Large intestine (tissue), 3 donors: Measurements from ENCODE around the gene GRIK3. TPM values are rescaled to one million over a fixed set of nuclear protein-coding genes. Genes with fewer than 3 reads are reported as not detected.
A peak's percentile ranks its signal among the peaks of the same experiment; 100 is the strongest.

ENCODE experiments used
- DNase-seq, 2 donors: peaks; one replicate each; pipeline versions ENCODE4 v3.0.0 to v3.0.0-alpha.2; 2013
- H3K27ac ChIP-seq: one replicate; pipeline ENCODE4 v1.5.1; 2013; ENCODE audit warnings: low read length
- H3K27me3 ChIP-seq: 2 replicates; pipeline ENCODE4 v1.6.1; 2013; ENCODE audit warnings: low read length; ENCODE audit not compliant: control insufficient read depth, insufficient read depth
- H3K36me3 ChIP-seq: 2 replicates; pipeline ENCODE4 v1.6.1; 2013; ENCODE audit warnings: low read length; ENCODE audit not compliant: control insufficient read depth, insufficient read depth
- H3K4me1 ChIP-seq: one replicate; pipeline ENCODE4 v1.6.1; 2013; ENCODE audit warnings: low read length; ENCODE audit not compliant: control insufficient read depth, insufficient read depth
- H3K4me3 ChIP-seq: one replicate; pipeline ENCODE4 v1.5.1; 2013; ENCODE audit warnings: low read length
- H3K9me3 ChIP-seq: one replicate; pipeline ENCODE4 v1.6.1; 2013; ENCODE audit warnings: mild to moderate bottlenecking, low read depth, low read length, moderate library complexity; ENCODE audit not compliant: control insufficient read depth
- WGBS: methylation state at CpG from one replicate; pipeline ENCODE4 v1.1.5; 2013; ENCODE audit warnings: low lambda C conversion rate; ENCODE audit not compliant: insufficient coverage; 5-methylcytosine and 5-hydroxymethylcytosine counted together
- polyA plus RNA-seq: library from polyadenylated mRNA; unstranded; fragments of 120-200 nt; gene quantifications from one replicate; pipeline ENCODE4 v1.2.1, GENCODE V29; 2013

The GRIK3 gene
- polyA plus RNA-seq, 1 donor = 4.5 TPM

GRCh38 chr1:36950604-36951291, 83.6 kb downstream of the GRIK3 start:
- no peaks in the 10 kb centered on the region for H3K9me3 ChIP-seq

GRCh38 chr1:36948606-36949005, 85.7 kb downstream of the GRIK3 start:
- Histone ChIP-seq H3K9me3 (no peaks in the 10 kb centered on the region), H3K4me1 (no peaks in the 10 kb centered on the region), H3K27ac (no peak overlapping the region), H3K27me3 (no peaks in the 10 kb centered on the region), H3K36me3 (no peaks in the 10 kb centered on the region), H3K4me3 (no peak overlapping the region)
- no peak for DNase-seq
- no CpG with 5 or more reads among the region's 6 CpGs for WGBS

More at GRCh38 chr1:36950604-36951291, 83.6 kb downstream of the GRIK3 start:
- no peak for DNase-seq
- H3K36me3 ChIP-seq = no peaks in the 10 kb centered on the region
- no CpG with 5 or more reads among the region's 8 CpGs for WGBS
- H3K4me1 ChIP-seq = no peaks in the 10 kb centered on the region
- H3K4me3 ChIP-seq = no peak overlapping the region
- no peak overlapping the region for H3K27ac ChIP-seq
- H3K27me3 ChIP-seq = no peaks in the 10 kb centered on the region

GRCh38 chr1:36948147-36948546, 86.2 kb downstream of the GRIK3 start:
- no peak overlapping the region for H3K27ac ChIP-seq
- no peaks in the 10 kb centered on the region for H3K27me3 ChIP-seq
- H3K36me3 ChIP-seq = no peaks in the 10 kb centered on the region
- DNase-seq = no peak
- H3K4me1 ChIP-seq = no peaks in the 10 kb centered on the region
- WGBS = no CpG with 5 or more reads among the region's 2 CpGs
- H3K9me3 ChIP-seq = no peaks in the 10 kb centered on the region
- no peak overlapping the region for H3K4me3 ChIP-seq

- H3K4me1 ChIP-seq = no peaks in the 10 kb centered on the region
- H3K27me3 ChIP-seq = peaks cover under 1% of the 10 kb centered on the region
- no peak overlapping the region for H3K4me3 ChIP-seq
- no peaks in the 10 kb centered on the region for H3K36me3 ChIP-seq
- DNase-seq = no peak
- H3K9me3 ChIP-seq = no peaks in the 10 kb centered on the region
- WGBS = 0% methylated on average over 1 of the region's 2 CpGs
- H3K27ac ChIP-seq = no peak overlapping the region
These were observed 86.9 kb downstream of the GRIK3 start for GRCh38 chr1:36947384-36947783.

GRCh38 chr1:36944883-36945282, 89.4 kb downstream of the GRIK3 start:
- no peaks in the 10 kb centered on the region for H3K36me3 ChIP-seq
- no peak overlapping the region for H3K4me3 ChIP-seq
- H3K9me3 ChIP-seq = no peaks in the 10 kb centered on the region
- no CpG with 5 or more reads among the region's 7 CpGs for WGBS
- peak in 1 of 2 donors; percentile 12 for DNase-seq
- peaks cover 4% of the 10 kb centered on the region for H3K27me3 ChIP-seq
- no peaks in the 10 kb centered on the region for H3K4me1 ChIP-seq
- H3K27ac ChIP-seq = no peak overlapping the region

GRCh38 chr1:36942148-36942547, 92.2 kb downstream of the GRIK3 start:
- Histone ChIP-seq H3K27ac (no peak overlapping the region), H3K4me3 (no peak overlapping the region), H3K36me3 (no peaks in the 10 kb centered on the region), H3K4me1 (no peaks in the 10 kb centered on the region), H3K9me3 (no peaks in the 10 kb centered on the region), H3K27me3 (peaks cover 4% of the 10 kb centered on the region)
- no CpG with 5 or more reads among the region's 12 CpGs for WGBS
- DNase-seq = no peak

- peaks cover 4% of the 10 kb centered on the region for H3K27me3 ChIP-seq
- WGBS = no CpG with 5 or more reads among the region's 8 CpGs
- H3K36me3 ChIP-seq = no peaks in the 10 kb centered on the region
- no peaks in the 10 kb centered on the region for H3K4me1 ChIP-seq
- no peak overlapping the region for H3K4me3 ChIP-seq
- H3K27ac ChIP-seq = no peak overlapping the region
- no peaks in the 10 kb centered on the region for H3K9me3 ChIP-seq
- no peak for DNase-seq
These were observed 92.9 kb downstream of the GRIK3 start for GRCh38 chr1:36941316-36941978.

- H3K4me1 ChIP-seq = no peaks in the 10 kb centered on the region
- no peak for DNase-seq
- H3K9me3 ChIP-seq = no peaks in the 10 kb centered on the region
- no peaks in the 10 kb centered on the region for H3K36me3 ChIP-seq
- H3K27ac ChIP-seq = no peak overlapping the region
- H3K27me3 ChIP-seq = peaks cover 7% of the 10 kb centered on the region
- H3K4me3 ChIP-seq = no peak overlapping the region
- no CpG with 5 or more reads among the region's 7 CpGs for WGBS
These were observed 95.5 kb downstream of the GRIK3 start for GRCh38 chr1:36938819-36939218.

GRCh38 chr1:36937371-36937770, 96.9 kb downstream of the GRIK3 start:
- DNase-seq = no peak
- no peak overlapping the region for H3K27ac ChIP-seq
- WGBS = 87% methylated on average over 3 of the region's 6 CpGs

GRCh38 chr1:36934061-36934460, 100.3 kb downstream of the GRIK3 start:
- no peaks in the 10 kb centered on the region for H3K4me1 ChIP-seq
- H3K9me3 ChIP-seq = no peaks in the 10 kb centered on the region
- no CpG with 5 or more reads among the region's 2 CpGs for WGBS
- DNase-seq = no peak
- H3K27me3 ChIP-seq = peaks cover 3% of the 10 kb centered on the region
- no peak overlapping the region for H3K27ac ChIP-seq
- H3K4me3 ChIP-seq = no peak overlapping the region
- H3K36me3 ChIP-seq = no peaks in the 10 kb centered on the region

More at GRCh38 chr1:36937371-36937770, 96.9 kb downstream of the GRIK3 start:
- Histone ChIP-seq H3K27me3 (peaks cover 6% of the 10 kb centered on the region), H3K9me3 (no peaks in the 10 kb centered on the region), H3K4me1 (no peaks in the 10 kb centered on the region), H3K4me3 (no peak overlapping the region), H3K36me3 (no peaks in the 10 kb centered on the region)

- no peak overlapping the region for H3K27ac ChIP-seq
- no peaks in the 10 kb centered on the region for H3K27me3 ChIP-seq
- no peaks in the 10 kb centered on the region for H3K9me3 ChIP-seq
- WGBS = no CpG with 5 or more reads among the region's 8 CpGs
- DNase-seq = no peak
- H3K4me1 ChIP-seq = no peaks in the 10 kb centered on the region
- H3K4me3 ChIP-seq = no peak overlapping the region
- no peaks in the 10 kb centered on the region for H3K36me3 ChIP-seq
These were observed 106.5 kb downstream of the GRIK3 start for GRCh38 chr1:36927826-36928225.
